Measurements from ENCODE around the gene ABCG5.

The ABCG5 gene

GRCh38 chr2:43794956-43795355 is 43.7 kb downstream of the ABCG5 start:
- H3K27me3 ChIP-seq (ENCODE audit: low read length) = no peaks in the 10 kb centered on the region
- TF ChIP-seq EZH2phosphoT487 (conservative IDR thresholded peaks at IDR 0.05; ENCODE audit: low read length) (no peak), CTCF (IDR thresholded peaks at IDR 0.05; ENCODE audit: insufficient read depth, low read length, poor library complexity, severe bottlenecking) (no peak)
- no peaks in the 10 kb centered on the region for H3K9me3 ChIP-seq (ENCODE audit: insufficient read depth, low read length)
- no peak overlapping the region for H3K27ac ChIP-seq (ENCODE audit: low read depth, low read length)
- no peaks in the 10 kb centered on the region for H3F3A ChIP-seq (ENCODE audit: insufficient read depth)
- H3K9ac ChIP-seq (ENCODE audit: low read length) = no peak overlapping the region
- no peak overlapping the region for H2AFZ ChIP-seq (ENCODE audit: low read depth, low read length, severe bottlenecking)
- no peaks in the 10 kb centered on the region for H3K36me3 ChIP-seq (ENCODE audit: low read length)
- H4K20me1 ChIP-seq (ENCODE audit: low read depth, low read length) = no peaks in the 10 kb centered on the region
- no peak overlapping the region for H3K4me2 ChIP-seq (ENCODE audit: low read depth, low read length, poor library complexity, severe bottlenecking)
- no peaks in the 10 kb centered on the region for H3K9me2 ChIP-seq (replicated peaks; ENCODE audit: insufficient read depth, low read length)
- no peak overlapping the region for H3K4me3 ChIP-seq (ENCODE audit: insufficient read depth, low read length, poor library complexity, severe bottlenecking)
- H3K79me2 ChIP-seq (ENCODE audit: insufficient read depth, low read length) = no peaks in the 10 kb centered on the region

- TF ChIP-seq CTCF (IDR thresholded peaks at IDR 0.05; ENCODE audit: insufficient read depth, low read length, poor library complexity, severe bottlenecking) (no peak), EZH2phosphoT487 (conservative IDR thresholded peaks at IDR 0.05; ENCODE audit: low read length) (no peak)
- Histone ChIP-seq H3K4me2 (ENCODE audit: low read depth, low read length, poor library complexity, severe bottlenecking) (no peak overlapping the region), H3K27me3 (ENCODE audit: low read length) (no peaks in the 10 kb centered on the region), H4K20me1 (ENCODE audit: low read depth, low read length) (no peaks in the 10 kb centered on the region), H2AFZ (ENCODE audit: low read depth, low read length, severe bottlenecking) (no peak overlapping the region), H3F3A (ENCODE audit: insufficient read depth) (no peaks in the 10 kb centered on the region), H3K9me3 (ENCODE audit: insufficient read depth, low read length) (no peaks in the 10 kb centered on the region), H3K36me3 (ENCODE audit: low read length) (no peaks in the 10 kb centered on the region), H3K9me2 (replicated peaks; ENCODE audit: insufficient read depth, low read length) (no peaks in the 10 kb centered on the region), H3K9ac (ENCODE audit: low read length) (no peak overlapping the region), H3K79me2 (ENCODE audit: insufficient read depth, low read length) (no peaks in the 10 kb centered on the region), H3K27ac (ENCODE audit: low read depth, low read length) (no peak overlapping the region), H3K4me3 (ENCODE audit: insufficient read depth, low read length, poor library complexity, severe bottlenecking) (no peak overlapping the region)
Observed at GRCh38 chr2:43792653-43793052, 46.0 kb downstream of the ABCG5 start.

GRCh38 chr2:43791035-43791765 is 47.4 kb downstream of the ABCG5 start:
- Histone ChIP-seq H3K79me2 (ENCODE audit: insufficient read depth, low read length) (no peaks in the 10 kb centered on the region), H3K4me3 (ENCODE audit: insufficient read depth, low read length, poor library complexity, severe bottlenecking) (no peak overlapping the region), H3K27ac (ENCODE audit: low read depth, low read length) (no peak overlapping the region), H3K9me2 (replicated peaks; ENCODE audit: insufficient read depth, low read length) (no peaks in the 10 kb centered on the region), H3K9me3 (ENCODE audit: insufficient read depth, low read length) (no peaks in the 10 kb centered on the region), H2AFZ (ENCODE audit: low read depth, low read length, severe bottlenecking) (no peak overlapping the region), H3K4me2 (ENCODE audit: low read depth, low read length, poor library complexity, severe bottlenecking) (no peak overlapping the region), H3K36me3 (ENCODE audit: low read length) (no peaks in the 10 kb centered on the region), H3K27me3 (ENCODE audit: low read length) (no peaks in the 10 kb centered on the region), H3F3A (ENCODE audit: insufficient read depth) (no peaks in the 10 kb centered on the region), H4K20me1 (ENCODE audit: low read depth, low read length) (no peaks in the 10 kb centered on the region), H3K9ac (ENCODE audit: low read length) (no peak overlapping the region)
- TF ChIP-seq EZH2phosphoT487 (conservative IDR thresholded peaks at IDR 0.05; ENCODE audit: low read length) (no peak), CTCF (IDR thresholded peaks at IDR 0.05; ENCODE audit: insufficient read depth, low read length, poor library complexity, severe bottlenecking) (no peak)
